BJ (cell line): ENCODE measurements around the gene CNTFR. TPM values are rescaled to one million over a fixed set of nuclear protein-coding genes. Genes with fewer than 3 reads are reported as not detected.

ENCODE experiments used
- CTCF ChIA-PET: fragments of 350-600 bp; formaldehyde crosslinking; extraction: SDS; loops from one replicate; lab custom pipeline; 2021; ENCODE audit warnings: antibody characterized with exemption, inconsistent platforms; lab: Yijun Ruan, JAX
- POLR2A ChIA-PET: fragments of 300-600 bp; sonication (Branson Sonifier 250); formaldehyde crosslinking; extraction: SDS; loops from one replicate; lab custom pipeline; 2021; ENCODE audit warnings: antibody characterized with exemption; lab: Charles Lee
- DNase-seq: peaks from one replicate; pipeline ENCODE4 v3.0.0-alpha.2; 2011; ENCODE audit warnings: low read depth
- H3K27me3 ChIP-seq: 2 replicates; pipeline ENCODE4 v1.6.0; 2011; ENCODE audit warnings: low read length; ENCODE audit not compliant: control insufficient read depth, insufficient read depth
- H3K36me3 ChIP-seq: 2 replicates; pipeline ENCODE4 v1.5.1; 2011; ENCODE audit warnings: low read length; ENCODE audit not compliant: control insufficient read depth, insufficient read depth
- H3K4me3 ChIP-seq: 2 replicates; pipeline ENCODE4 v1.5.1; 2011; ENCODE audit warnings: low read depth, mild to moderate bottlenecking, control low read depth, low read length
- CTCF ChIP-seq: IDR thresholded peaks from 2 replicates; pipeline ENCODE4 v1.5.1; 2011; ENCODE audit warnings: low read depth, mild to moderate bottlenecking, control low read depth, inconsistent platforms, low read length, moderate library complexity; ENCODE audit not compliant: insufficient read depth
- polyA plus RNA-seq: library from polyadenylated mRNA; depleted of rRNA; stranded (reverse); fragments of >200 nt; gene quantifications from 2 replicates; pipeline ENCODE4 v1.2.3, GENCODE V29; 2011

CNTFR gene
- polyA plus RNA-seq, 1 experiment, result 0.09 TPM

- no peak for DNase-seq
- Histone ChIP-seq H3K36me3 (no peaks in the 10 kb centered on the region), H3K27me3 (peaks cover 14% of the 10 kb centered on the region), H3K4me3 (no peak overlapping the region)
- POLR2A ChIA-PET, result no interaction called here
- CTCF ChIA-PET, result interaction anchor here (1.2 kb wide), 1 partner anchor 37 kb away, joined by 3 read pairs; no protein-coding TSS in a partner anchor
- no peak for TF ChIP-seq CTCF
Observed at GRCh38 chr9:34566972-34567371, 22.6 kb downstream of the CNTFR start.

GRCh38 chr9:34566322-34566721, 23.2 kb downstream of the CNTFR start:
- peaks cover 12% of the 10 kb centered on the region for H3K27me3 ChIP-seq
- H3K36me3 ChIP-seq, result no peaks in the 10 kb centered on the region
- no peak for DNase-seq
- H3K4me3 ChIP-seq, result no peak overlapping the region
- CTCF ChIA-PET, result no interaction called here
- no peak for TF ChIP-seq CTCF
- POLR2A ChIA-PET, result no interaction called here

GRCh38 chr9:34565856-34566255, 23.7 kb downstream of the CNTFR start:
- CTCF ChIA-PET, result no interaction called here
- POLR2A ChIA-PET, result no interaction called here
- H3K27me3 ChIP-seq, result peaks cover 12% of the 10 kb centered on the region
- H3K36me3 ChIP-seq, result no peaks in the 10 kb centered on the region
- no peak for DNase-seq
- H3K4me3 ChIP-seq, result no peak overlapping the region
- TF ChIP-seq CTCF, result no peak

DNA sequence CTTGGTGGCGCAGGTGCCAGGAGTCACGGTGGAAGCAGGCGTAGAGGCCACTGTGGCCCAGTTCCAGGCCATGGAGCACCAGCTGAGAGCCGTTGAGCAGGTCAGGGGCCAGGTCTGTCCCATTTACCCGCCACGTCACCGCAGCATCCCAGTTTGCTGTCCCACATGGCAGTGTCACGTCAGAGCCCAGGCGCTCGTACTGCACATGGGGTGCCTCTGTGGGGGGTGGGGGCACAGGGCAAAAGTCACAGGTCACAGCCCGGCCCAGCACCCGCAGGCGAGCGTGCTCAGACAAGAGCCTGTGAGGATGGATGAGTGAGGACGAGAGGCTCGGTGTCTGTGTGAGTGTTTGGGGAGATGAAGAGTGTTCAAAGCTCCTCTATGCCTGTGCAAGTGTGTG, 24.9 kb downstream of the CNTFR start:
- ChIA-PET POLR2A (no interaction called here), CTCF (interaction anchor here (2.5 to 3.8 kb wide), 2 partner anchors 17 to 27 kb away, joined by 8 to 16 read pairs; no protein-coding TSS in a partner anchor)
- no peak for DNase-seq
- no peaks in the 10 kb centered on the region for H3K36me3 ChIP-seq
- TF ChIP-seq CTCF, result no peak
- H3K4me3 ChIP-seq, result no peak overlapping the region
- H3K27me3 ChIP-seq, result peaks cover 7% of the 10 kb centered on the region

GRCh38 chr9:34563262-34563661, 26.3 kb downstream of the CNTFR start:
- H3K4me3 ChIP-seq, result no peak overlapping the region
- ChIA-PET POLR2A (no interaction called here), CTCF (interaction anchor here (2.5 to 3.8 kb wide), 2 partner anchors 16 to 28 kb away, joined by 8 to 16 read pairs; no protein-coding TSS in a partner anchor)
- no peak for DNase-seq
- H3K36me3 ChIP-seq, result no peaks in the 10 kb centered on the region
- no peak for TF ChIP-seq CTCF
- peaks cover 10% of the 10 kb centered on the region for H3K27me3 ChIP-seq
